ENCODE data around the gene HEATR9. TPM values are rescaled to one million over a fixed set of nuclear protein-coding genes. Genes with fewer than 3 reads are reported as not detected.

The HEATR9 gene
- polyA plus RNA-seq, 2 of the 4 experiments (the other 2 are of a cell fraction): not detected

DNA sequence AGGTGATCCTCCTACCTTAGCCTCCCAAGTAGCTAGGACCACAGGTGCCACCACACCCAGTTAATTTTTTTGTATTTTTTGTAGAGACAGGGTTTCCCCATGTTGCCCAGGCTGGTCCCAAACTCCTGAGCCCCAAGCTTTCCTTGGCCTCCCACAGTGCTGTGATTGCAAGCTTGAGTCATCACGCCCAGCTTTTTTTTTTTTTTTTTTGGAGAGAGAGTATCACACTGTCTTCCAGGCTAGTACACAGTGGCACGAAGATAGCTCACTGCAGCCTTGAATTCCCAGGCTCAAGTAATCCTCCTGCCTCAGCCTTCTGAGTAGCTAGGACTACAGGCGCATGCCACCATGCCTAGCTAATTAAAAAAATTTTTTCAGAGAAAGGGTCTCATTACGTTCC is 27.2 kb downstream of the HEATR9 start:
- no peak overlapping the region for H3K27ac ChIP-seq
- TF ChIP-seq MAFK (IDR thresholded peaks at IDR 0.05; ENCODE audit: partially characterized antibody) (no peak), EHF (CRISPR knock-in tag; IDR thresholded peaks at IDR 0.05) (no peak), GATA3 (IDR thresholded peaks at IDR 0.05; ENCODE audit: borderline replicate concordance) (no peak), RAD21 (conservative IDR thresholded peaks at IDR 0.05 in 1 of 2, IDR thresholded peaks at IDR 0.05 in 1 of 2) (no peak), NR3C1 (IDR thresholded peaks at IDR 0.05) (no peak), TFCP2L1 (CRISPR knock-in tag; IDR thresholded peaks at IDR 0.05) (no peak)
- TF ChIP-seq, protein P1, sequence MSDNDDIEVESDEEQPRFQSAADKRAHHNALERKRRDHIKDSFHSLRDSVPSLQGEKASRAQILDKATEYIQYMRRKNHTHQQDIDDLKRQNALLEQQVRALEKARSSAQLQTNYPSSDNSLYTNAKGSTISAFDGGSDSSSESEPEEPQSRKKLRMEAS (IDR thresholded peaks at IDR 0.05): no peak
- H3K9me3 ChIP-seq: no peaks in the 10 kb centered on the region
- H3K4me2 ChIP-seq: no peak overlapping the region
- ChIA-PET POLR2A (interaction anchor here (0.7 to 2.0 kb wide), 2 partner anchors 32 to 45 kb away, joined by 5 to 9 read pairs; partner anchors contain the start of gene TAF15), CTCF (interaction anchor here (0.9 to 3.7 kb wide), 8 partner anchors 8 to 307 kb away, joined by 3 to 21 read pairs (median 8); partner anchors contain the start of gene TAF15)
- FAIRE-seq (no peak), ATAC-seq (peak in 1 of 2 experiments; percentile 56; a peak in 3 of 6 replicates), DNase-seq (ENCODE audit: low read depth in 1 of 2, low spot score in 1 of 2) (no peak)
- no peak overlapping the region for H3K4me3 ChIP-seq
- 92% methylated on average over 4 of the region's 4 CpGs for WGBS (ENCODE audit: missing lambda C conversion rate)
- peaks cover 6% of the 10 kb centered on the region; the same call in 2 of the 3 replicates for H3K4me1 ChIP-seq

DNA sequence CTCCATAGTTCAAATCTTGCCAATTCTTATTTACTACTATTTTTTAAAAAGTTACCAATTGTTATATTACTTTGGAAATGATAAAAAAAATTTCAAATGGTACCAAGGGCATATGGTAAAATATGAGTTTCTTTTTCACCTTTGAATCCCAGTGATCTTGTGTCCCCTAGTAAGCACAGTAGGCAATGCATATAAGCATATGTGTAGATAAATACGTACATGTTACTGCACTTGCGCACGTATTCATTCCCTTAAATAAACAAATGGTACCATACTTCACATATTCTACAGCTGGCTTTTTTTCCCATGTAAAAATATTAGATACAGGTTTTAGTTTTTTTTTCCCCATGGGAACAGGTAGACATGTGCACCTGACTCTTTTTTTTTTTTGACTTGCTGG is 27.6 kb downstream of the HEATR9 start:
- POLR2A ChIA-PET: interaction anchor here (0.7 kb wide), 1 partner anchor 44 kb away, joined by 9 read pairs; no protein-coding TSS in a partner anchor
- DNase-seq (ENCODE audit: low read depth in 1 of 2, low spot score in 1 of 2) (no peak), FAIRE-seq (no peak), ATAC-seq (no peak)
- TF ChIP-seq, protein P2, sequence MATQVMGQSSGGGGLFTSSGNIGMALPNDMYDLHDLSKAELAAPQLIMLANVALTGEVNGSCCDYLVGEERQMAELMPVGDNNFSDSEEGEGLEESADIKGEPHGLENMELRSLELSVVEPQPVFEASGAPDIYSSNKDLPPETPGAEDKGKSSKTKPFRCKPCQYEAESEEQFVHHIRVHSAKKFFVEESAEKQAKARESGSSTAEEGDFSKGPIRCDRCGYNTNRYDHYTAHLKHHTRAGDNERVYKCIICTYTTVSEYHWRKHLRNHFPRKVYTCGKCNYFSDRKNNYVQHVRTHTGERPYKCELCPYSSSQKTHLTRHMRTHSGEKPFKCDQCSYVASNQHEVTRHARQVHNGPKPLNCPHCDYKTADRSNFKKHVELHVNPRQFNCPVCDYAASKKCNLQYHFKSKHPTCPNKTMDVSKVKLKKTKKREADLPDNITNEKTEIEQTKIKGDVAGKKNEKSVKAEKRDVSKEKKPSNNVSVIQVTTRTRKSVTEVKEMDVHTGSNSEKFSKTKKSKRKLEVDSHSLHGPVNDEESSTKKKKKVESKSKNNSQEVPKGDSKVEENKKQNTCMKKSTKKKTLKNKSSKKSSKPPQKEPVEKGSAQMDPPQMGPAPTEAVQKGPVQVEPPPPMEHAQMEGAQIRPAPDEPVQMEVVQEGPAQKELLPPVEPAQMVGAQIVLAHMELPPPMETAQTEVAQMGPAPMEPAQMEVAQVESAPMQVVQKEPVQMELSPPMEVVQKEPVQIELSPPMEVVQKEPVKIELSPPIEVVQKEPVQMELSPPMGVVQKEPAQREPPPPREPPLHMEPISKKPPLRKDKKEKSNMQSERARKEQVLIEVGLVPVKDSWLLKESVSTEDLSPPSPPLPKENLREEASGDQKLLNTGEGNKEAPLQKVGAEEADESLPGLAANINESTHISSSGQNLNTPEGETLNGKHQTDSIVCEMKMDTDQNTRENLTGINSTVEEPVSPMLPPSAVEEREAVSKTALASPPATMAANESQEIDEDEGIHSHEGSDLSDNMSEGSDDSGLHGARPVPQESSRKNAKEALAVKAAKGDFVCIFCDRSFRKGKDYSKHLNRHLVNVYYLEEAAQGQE (IDR thresholded peaks at IDR 0.05): no peak
- TF ChIP-seq, protein P3, sequence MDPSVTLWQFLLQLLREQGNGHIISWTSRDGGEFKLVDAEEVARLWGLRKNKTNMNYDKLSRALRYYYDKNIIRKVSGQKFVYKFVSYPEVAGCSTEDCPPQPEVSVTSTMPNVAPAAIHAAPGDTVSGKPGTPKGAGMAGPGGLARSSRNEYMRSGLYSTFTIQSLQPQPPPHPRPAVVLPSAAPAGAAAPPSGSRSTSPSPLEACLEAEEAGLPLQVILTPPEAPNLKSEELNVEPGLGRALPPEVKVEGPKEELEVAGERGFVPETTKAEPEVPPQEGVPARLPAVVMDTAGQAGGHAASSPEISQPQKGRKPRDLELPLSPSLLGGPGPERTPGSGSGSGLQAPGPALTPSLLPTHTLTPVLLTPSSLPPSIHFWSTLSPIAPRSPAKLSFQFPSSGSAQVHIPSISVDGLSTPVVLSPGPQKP (IDR thresholded peaks at IDR 0.05; ENCODE audit: low read depth, low read length): no peak
- TF ChIP-seq RAD21 (conservative IDR thresholded peaks at IDR 0.05 in 1 of 2, IDR thresholded peaks at IDR 0.05 in 1 of 2): no peak
- no peak for TF ChIP-seq GATA3 (IDR thresholded peaks at IDR 0.05; ENCODE audit: borderline replicate concordance)
- TF ChIP-seq, protein P4, sequence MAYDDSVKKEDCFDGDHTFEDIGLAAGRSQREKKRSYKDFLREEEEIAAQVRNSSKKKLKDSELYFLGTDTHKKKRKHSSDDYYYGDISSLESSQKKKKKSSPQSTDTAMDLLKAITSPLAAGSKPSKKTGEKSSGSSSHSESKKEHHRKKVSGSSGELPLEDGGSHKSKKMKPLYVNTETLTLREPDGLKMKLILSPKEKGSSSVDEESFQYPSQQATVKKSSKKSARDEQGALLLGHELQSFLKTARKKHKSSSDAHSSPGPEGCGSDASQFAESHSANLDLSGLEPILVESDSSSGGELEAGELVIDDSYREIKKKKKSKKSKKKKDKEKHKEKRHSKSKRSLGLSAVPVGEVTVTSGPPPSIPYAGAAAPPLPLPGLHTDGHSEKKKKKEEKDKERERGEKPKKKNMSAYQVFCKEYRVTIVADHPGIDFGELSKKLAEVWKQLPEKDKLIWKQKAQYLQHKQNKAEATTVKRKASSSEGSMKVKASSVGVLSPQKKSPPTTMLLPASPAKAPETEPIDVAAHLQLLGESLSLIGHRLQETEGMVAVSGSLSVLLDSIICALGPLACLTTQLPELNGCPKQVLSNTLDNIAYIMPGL (CRISPR knock-in tag; IDR thresholded peaks at IDR 0.05; ENCODE audit: borderline replicate concordance): no peak
- TF ChIP-seq FOSB (CRISPR knock-in tag; IDR thresholded peaks at IDR 0.05): no peak
- TF ChIP-seq, protein P5, sequence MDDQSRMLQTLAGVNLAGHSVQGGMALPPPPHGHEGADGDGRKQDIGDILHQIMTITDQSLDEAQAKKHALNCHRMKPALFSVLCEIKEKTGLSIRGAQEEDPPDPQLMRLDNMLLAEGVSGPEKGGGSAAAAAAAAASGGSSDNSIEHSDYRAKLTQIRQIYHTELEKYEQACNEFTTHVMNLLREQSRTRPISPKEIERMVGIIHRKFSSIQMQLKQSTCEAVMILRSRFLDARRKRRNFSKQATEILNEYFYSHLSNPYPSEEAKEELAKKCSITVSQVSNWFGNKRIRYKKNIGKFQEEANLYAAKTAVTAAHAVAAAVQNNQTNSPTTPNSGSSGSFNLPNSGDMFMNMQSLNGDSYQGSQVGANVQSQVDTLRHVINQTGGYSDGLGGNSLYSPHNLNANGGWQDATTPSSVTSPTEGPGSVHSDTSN (IDR thresholded peaks at IDR 0.05): no peak
- TF ChIP-seq MYC (IDR thresholded peaks at IDR 0.05; ENCODE audit: borderline replicate concordance, low read length): no peak
- TF ChIP-seq CHD4 (IDR thresholded peaks at IDR 0.05; ENCODE audit: borderline replicate concordance): no peak
- no peak for TF ChIP-seq ZSCAN20 (CRISPR knock-in tag; IDR thresholded peaks at IDR 0.05)
- TF ChIP-seq NFE2L2 (conservative IDR thresholded peaks at IDR 0.05; ENCODE audit: low read length): no peak
- no peak for TF ChIP-seq CEBPB (IDR thresholded peaks at IDR 0.05)
- TF ChIP-seq RARB (CRISPR knock-in tag; IDR thresholded peaks at IDR 0.05): no peak
- TF ChIP-seq CBX8 (IDR thresholded peaks at IDR 0.05): no peak
- no peak for TF ChIP-seq EHMT2 (IDR thresholded peaks at IDR 0.05; ENCODE audit: low read depth)
- TF ChIP-seq MAFK (IDR thresholded peaks at IDR 0.05; ENCODE audit: partially characterized antibody): no peak
- no peak for TF ChIP-seq MAZ (IDR thresholded peaks at IDR 0.05; ENCODE audit: borderline replicate concordance, low read depth, low read length)
- TF ChIP-seq FOXS1 (CRISPR knock-in tag; IDR thresholded peaks at IDR 0.05): no peak
- TF ChIP-seq, protein P6, sequence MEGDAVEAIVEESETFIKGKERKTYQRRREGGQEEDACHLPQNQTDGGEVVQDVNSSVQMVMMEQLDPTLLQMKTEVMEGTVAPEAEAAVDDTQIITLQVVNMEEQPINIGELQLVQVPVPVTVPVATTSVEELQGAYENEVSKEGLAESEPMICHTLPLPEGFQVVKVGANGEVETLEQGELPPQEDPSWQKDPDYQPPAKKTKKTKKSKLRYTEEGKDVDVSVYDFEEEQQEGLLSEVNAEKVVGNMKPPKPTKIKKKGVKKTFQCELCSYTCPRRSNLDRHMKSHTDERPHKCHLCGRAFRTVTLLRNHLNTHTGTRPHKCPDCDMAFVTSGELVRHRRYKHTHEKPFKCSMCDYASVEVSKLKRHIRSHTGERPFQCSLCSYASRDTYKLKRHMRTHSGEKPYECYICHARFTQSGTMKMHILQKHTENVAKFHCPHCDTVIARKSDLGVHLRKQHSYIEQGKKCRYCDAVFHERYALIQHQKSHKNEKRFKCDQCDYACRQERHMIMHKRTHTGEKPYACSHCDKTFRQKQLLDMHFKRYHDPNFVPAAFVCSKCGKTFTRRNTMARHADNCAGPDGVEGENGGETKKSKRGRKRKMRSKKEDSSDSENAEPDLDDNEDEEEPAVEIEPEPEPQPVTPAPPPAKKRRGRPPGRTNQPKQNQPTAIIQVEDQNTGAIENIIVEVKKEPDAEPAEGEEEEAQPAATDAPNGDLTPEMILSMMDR (IDR thresholded peaks at IDR 0.05): no peak
- TF ChIP-seq, protein P7, sequence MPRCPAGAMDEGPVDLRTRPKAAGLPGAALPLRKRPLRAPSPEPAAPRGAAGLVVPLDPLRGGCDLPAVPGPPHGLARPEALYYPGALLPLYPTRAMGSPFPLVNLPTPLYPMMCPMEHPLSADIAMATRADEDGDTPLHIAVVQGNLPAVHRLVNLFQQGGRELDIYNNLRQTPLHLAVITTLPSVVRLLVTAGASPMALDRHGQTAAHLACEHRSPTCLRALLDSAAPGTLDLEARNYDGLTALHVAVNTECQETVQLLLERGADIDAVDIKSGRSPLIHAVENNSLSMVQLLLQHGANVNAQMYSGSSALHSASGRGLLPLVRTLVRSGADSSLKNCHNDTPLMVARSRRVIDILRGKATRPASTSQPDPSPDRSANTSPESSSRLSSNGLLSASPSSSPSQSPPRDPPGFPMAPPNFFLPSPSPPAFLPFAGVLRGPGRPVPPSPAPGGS (IDR thresholded peaks at IDR 0.05): no peak
- Histone ChIP-seq H3K4me3 (no peak overlapping the region), H3K9me3 (no peaks in the 10 kb centered on the region), H3K27ac (no peak overlapping the region), H3K4me1 (peaks cover 6% of the 10 kb centered on the region; the same call in 2 of the 3 replicates), H3K4me2 (no peak overlapping the region)
- CTCF ChIA-PET: interaction anchor here (1.6 to 3.7 kb wide), 6 partner anchors 8 to 308 kb away, joined by 4 to 21 read pairs (median 10); partner anchors contain the start of gene TAF15
- WGBS (ENCODE audit: missing lambda C conversion rate): 67% methylated on average over 3 of the region's 3 CpGs
